A549 (cell line): ENCODE data around the gene CANT1. TPM values are rescaled to one million over a fixed set of nuclear protein-coding genes. Genes with fewer than 3 reads are reported as not detected.
"Not testable (repeated sequence)": the region's sequence is repeated elsewhere in the genome, so short reads cannot be mapped to it uniquely, and the experiment has no call there.

ENCODE experiments used
- ATAC-seq, 2 experiments: fragments of 200-7000 bp in 1 of 2; fragments of >200 bp in 1 of 2; cut with Nextera tagmentation in 1 of 2; cut with Tn5 transposase in 1 of 2; 3 replicates each; pipeline versions ENCODE4 v1.8.0 to v1.9.1; 2018 to 2020; ENCODE audit warnings: mild to moderate bottlenecking in 1 of 2, moderate library complexity in 1 of 2
- CTCF ChIA-PET: fragments of 300-600 bp; sonication (Branson Sonifier 250); formaldehyde crosslinking; extraction: SDS; loops from one replicate; lab custom pipeline; 2021; ENCODE audit warnings: antibody characterized with exemption, inconsistent platforms; lab: Yijun Ruan, JAX
- POLR2A ChIA-PET: fragments of 350-600 bp; formaldehyde crosslinking; extraction: SDS; loops from one replicate; lab custom pipeline; 2021; ENCODE audit warnings: antibody characterized with exemption, inconsistent platforms; lab: Yijun Ruan, JAX
- DNase-seq, 2 experiments: peaks; one replicate each; pipeline versions ENCODE4 v3.0.0 to v3.0.0-alpha.2; 2011 to 2016; ENCODE audit warnings: low read depth in 1 of 2, low spot score in 1 of 2
- FAIRE-seq: peaks from 2 replicates; lab custom pipeline; 2011; peaks lifted over from hg19 to GRCh38; lab: Jason Lieb, UNC
- H3K27ac ChIP-seq, 2 experiments: fragments of >200 bp; sonication (Bioruptor Twin); formaldehyde crosslinking; 3 replicates each; pipeline ENCODE4 v1.5.1; 2016 to 2017
- H3K4me1 ChIP-seq: fragments of >200 bp; sonication (Bioruptor Twin); formaldehyde crosslinking; 3 replicates; pipeline ENCODE4 v1.6.1; 2016
- H3K4me2 ChIP-seq: fragments of >200 bp; sonication (Bioruptor Twin); formaldehyde crosslinking; 3 replicates; pipeline ENCODE4 v1.6.1; 2016
- H3K4me3 ChIP-seq: fragments of >200 bp; sonication (Bioruptor Twin); formaldehyde crosslinking; 3 replicates; pipeline ENCODE4 v1.5.1; 2016
- H3K9me3 ChIP-seq: fragments of >200 bp; sonication (Bioruptor Twin); formaldehyde crosslinking; 3 replicates; pipeline ENCODE4 v1.6.1; 2016
- ATOH8 ChIP-seq: fragments of 250-450 bp; sonication (Bioruptor Pico); IDR thresholded peaks from 2 replicates; pipeline ENCODE4 v1.5.0; 2020; ENCODE audit warnings: low read depth, mild to moderate bottlenecking, moderate library complexity
- BHLHE40 ChIP-seq: IDR thresholded peaks from 2 replicates; pipeline ENCODE4 v1.6.1; 2012; ENCODE audit warnings: low read depth, low read length, inconsistent platforms
- CBX2 ChIP-seq: fragments of 200-600 bp; sonication (generic); IDR thresholded peaks from 2 replicates; pipeline ENCODE4 v1.6.1; 2016; ENCODE audit warnings: low read depth, mild to moderate bottlenecking, borderline replicate concordance
- CHD4 ChIP-seq: fragments of 200-600 bp; sonication (generic); IDR thresholded peaks from 2 replicates; pipeline ENCODE4 v1.6.1; 2016; ENCODE audit warnings: antibody characterized with exemption, mild to moderate bottlenecking, borderline replicate concordance
- ELK1 ChIP-seq: fragments of 150-350 bp; IDR thresholded peaks from 2 replicates; pipeline ENCODE4 v1.6.1; 2014; ENCODE audit warnings: low read depth, mild to moderate bottlenecking, low read length
- ESRRA ChIP-seq: fragments of 150-350 bp; IDR thresholded peaks from 2 replicates; pipeline ENCODE4 v1.6.1; 2014; ENCODE audit warnings: mild to moderate bottlenecking, low read length, borderline replicate concordance
- FOSL2 ChIP-seq, 2 experiments: fragments of 450-650 bp in 1 of 2; fragments of >200 bp in 1 of 2; sonication (Bioruptor Twin) in 1 of 2; formaldehyde crosslinking; IDR thresholded peaks; 2 replicates each; pipeline versions ENCODE4 v1.5.0 to v1.6.1; 2016 to 2020; ENCODE audit warnings: mild to moderate bottlenecking in 1 of 2, moderate library complexity in 1 of 2
- HDAC2 ChIP-seq: fragments of 200-600 bp; sonication (generic); IDR thresholded peaks from 2 replicates; pipeline ENCODE4 v1.6.1; 2016
- HEYL ChIP-seq: fragments of 250-450 bp; sonication (Bioruptor Pico); IDR thresholded peaks from 2 replicates; pipeline ENCODE4 v1.8.0; 2021; ENCODE audit warnings: mild to moderate bottlenecking, moderate library complexity
- HMGXB4 ChIP-seq: fragments of 250-450 bp; sonication (Bioruptor Pico); IDR thresholded peaks from 2 replicates; pipeline ENCODE4 v1.5.0; 2021; ENCODE audit warnings: mild to moderate bottlenecking, moderate library complexity, borderline replicate concordance
- NR3C1 ChIP-seq: fragments of >200 bp; sonication (Bioruptor Twin); formaldehyde crosslinking; IDR thresholded peaks from 3 replicates; pipeline ENCODE4 v1.6.1; 2017
- PHF8 ChIP-seq: fragments of 200-600 bp; sonication (generic); IDR thresholded peaks from 2 replicates; pipeline ENCODE4 v1.6.1; 2016; ENCODE audit warnings: low read depth, mild to moderate bottlenecking, antibody characterized with exemption, moderate library complexity, borderline replicate concordance
- POLR2A ChIP-seq: IDR thresholded peaks from 2 replicates; pipeline ENCODE4 v1.6.1; 2012; ENCODE audit warnings: mild to moderate bottlenecking, low read length
- POLR2AphosphoS2 ChIP-seq: conservative IDR thresholded peaks from 2 replicates; pipeline ENCODE4 v1.6.1; 2012; ENCODE audit warnings: low read length, improper control_type of control experiment, inconsistent platforms
- RARB ChIP-seq: fragments of 250-450 bp; sonication (Bioruptor Pico); IDR thresholded peaks from 2 replicates; pipeline ENCODE4 v1.8.0; 2021; ENCODE audit warnings: mild to moderate bottlenecking, moderate library complexity
- TFCP2L1 ChIP-seq: fragments of 250-450 bp; sonication (Bioruptor Pico); IDR thresholded peaks from 2 replicates; pipeline ENCODE4 v1.5.0; 2021; ENCODE audit warnings: mild to moderate bottlenecking
- ZSCAN20 ChIP-seq: fragments of 250-450 bp; sonication (Bioruptor Pico); IDR thresholded peaks from 2 replicates; pipeline ENCODE4 v1.8.0; 2022; ENCODE audit warnings: mild to moderate bottlenecking, moderate library complexity
- WGBS: methylation state at CpG from one replicate; pipeline ENCODE4 v1.1.6; 2017; ENCODE audit errors: missing lambda C conversion rate; 5-methylcytosine and 5-hydroxymethylcytosine counted together
- polyA plus RNA-seq, 4 experiments: library from polyadenylated mRNA; depleted of rRNA in 3 of 4; stranded (reverse); fragments of >200 nt; fragmentation: RNase III in 1 of 4; extraction: RNeasy Plus Mini Kit Qiagen cat#74134 plus additional on column Dnase treatment in 1 of 4; gene quantifications; 2 replicates in 3 of 4; 3 replicates in 1 of 4; pipeline ENCODE4 v1.2.3, GENCODE V29; 2011 to 2017

CANT1 gene
- polyA plus RNA-seq, 2 of the 4 experiments (the other 2 are of a cell fraction): 65.5 to 67.6 TPM

GRCh38 chr17:78947235-78948149, 62.1 kb downstream of the CANT1 start:
- H3K4me3 ChIP-seq: no peak overlapping the region
- ChIA-PET CTCF (interaction anchor here (0.6 to 5.2 kb wide), 6 partner anchors 13 to 82 kb away, joined by 3 to 41 read pairs (median 13); no protein-coding TSS in a partner anchor), POLR2A (no interaction called here)
- H3K9me3 ChIP-seq: peaks cover 30% of the 10 kb centered on the region
- H3K27ac ChIP-seq: peak overlapping the region in 1 of 2 experiments; percentile 51; a peak in 2 of 6 replicates
- H3K4me1 ChIP-seq: no peaks in the 10 kb centered on the region; the same call in 2 of the 3 replicates
- FAIRE-seq (no peak), DNase-seq (no peak), ATAC-seq (peak in 1 of 2 experiments; percentile 30; a peak in 2 of 6 replicates)
- TF ChIP-seq ZSCAN20 (CRISPR knock-in tag) (no peak), FOSL2 (IDR thresholded peaks at IDR 0.05) (no peak), FOSL2 (CRISPR knock-in tag; IDR thresholded peaks at IDR 0.05) (peak; percentile 37; the same call in 1 of the 2 replicates), HEYL (CRISPR knock-in tag) (no peak), ELK1 (no peak), ESRRA (no peak), HDAC2 (no peak), POLR2AphosphoS2 (no peak)
- 74% methylated on average over 18 of the region's 18 CpGs for WGBS
- H3K4me2 ChIP-seq: no peak overlapping the region

- no peak for TF ChIP-seq TFCP2L1 (CRISPR knock-in tag)
- no peak for TF ChIP-seq HEYL (CRISPR knock-in tag)
- no peak for TF ChIP-seq HMGXB4 (CRISPR knock-in tag)
- TF ChIP-seq ATOH8 (CRISPR knock-in tag): no peak
- TF ChIP-seq BHLHE40: no peak
- no peak for TF ChIP-seq CBX2
- TF ChIP-seq POLR2A: no peak
- no peak overlapping the region for H3K4me3 ChIP-seq
- CTCF ChIA-PET: interaction anchor here (0.6 to 5.2 kb wide), 5 partner anchors 14 to 81 kb away, joined by 3 to 41 read pairs (median 12); no protein-coding TSS in a partner anchor
- ATAC-seq: no peak
- POLR2A ChIA-PET: no interaction called here
- FAIRE-seq: no peak
- WGBS: 86% methylated on average over 8 of the region's 8 CpGs
- no peak overlapping the region for H3K4me2 ChIP-seq
- H3K27ac ChIP-seq: no peak overlapping the region; a peak in 1 of 6 replicates
- H3K9me3 ChIP-seq: peaks cover 25% of the 10 kb centered on the region
- no peaks in the 10 kb centered on the region; the same call in 2 of the 3 replicates for H3K4me1 ChIP-seq
- no peak for DNase-seq
Measured at GRCh38 chr17:78946631-78947030, 62.9 kb downstream of the CANT1 start.

- TF ChIP-seq RARB (CRISPR knock-in tag) (no peak), FOSL2 (IDR thresholded peaks at IDR 0.05) (no peak), FOSL2 (CRISPR knock-in tag; IDR thresholded peaks at IDR 0.05) (no peak), NR3C1 (no peak), PHF8 (no peak), CHD4 (no peak)
- WGBS: 82% methylated on average over 7 of the region's 7 CpGs
- CTCF ChIA-PET: interaction anchor here (0.6 to 5.2 kb wide), 5 partner anchors 17 to 81 kb away, joined by 3 to 41 read pairs (median 3); no protein-coding TSS in a partner anchor
Measured at GRCh38 chr17:78946131-78946530, 63.4 kb downstream of the CANT1 start.

GRCh38 chr17:78945455-78945854, 64.1 kb downstream of the CANT1 start:
- H3K4me3 ChIP-seq, ATAC-seq, H3K27ac ChIP-seq, POLR2A ChIA-PET, FAIRE-seq, H3K4me2 ChIP-seq, H3K4me1 ChIP-seq, DNase-seq: not testable (repeated sequence)
- CTCF ChIA-PET: interaction anchor here (0.6 to 5.2 kb wide), 4 partner anchors 13 to 80 kb away, joined by 3 to 41 read pairs (median 8); no protein-coding TSS in a partner anchor
- 86% methylated on average over 12 of the region's 12 CpGs for WGBS
- H3K9me3 ChIP-seq: peaks cover 14% of the 10 kb centered on the region

More at GRCh38 chr17:78946131-78946530, 63.4 kb downstream of the CANT1 start:
- POLR2A ChIA-PET: no interaction called here
- no peak for ATAC-seq
- Histone ChIP-seq H3K4me3 (no peak overlapping the region), H3K4me2 (no peak overlapping the region), H3K9me3 (peaks cover 20% of the 10 kb centered on the region), H3K4me1 (no peaks in the 10 kb centered on the region; the same call in 2 of the 3 replicates), H3K27ac (no peak overlapping the region; a peak in 1 of 6 replicates)
- no peak for DNase-seq
- FAIRE-seq: no peak
